ENCODE data around the gene MAPK8IP3.

Gene MAPK8IP3

DNA sequence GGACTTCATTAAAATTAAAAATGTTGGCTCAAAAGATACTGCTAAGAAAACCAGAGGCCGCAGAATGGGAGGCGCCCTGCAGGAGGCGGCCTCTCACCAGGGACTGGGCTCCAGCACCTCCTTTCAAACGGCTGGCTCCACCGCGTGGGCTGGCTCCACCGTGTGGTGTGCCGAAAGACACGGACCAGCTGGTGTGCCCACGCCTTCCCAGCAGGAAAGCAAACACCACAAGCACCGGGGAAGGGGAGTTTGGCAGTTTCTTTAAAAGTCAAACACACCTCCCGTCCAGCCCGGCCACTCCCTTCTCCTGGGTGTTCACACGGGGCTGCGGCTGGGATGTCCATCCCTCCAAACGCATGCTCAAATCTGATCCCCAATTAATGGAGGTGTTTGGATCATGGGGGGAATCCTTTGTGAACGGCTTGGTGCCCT, 106.8 kb downstream of the MAPK8IP3 start:
- DNase-seq (ENCODE audit: low read depth), result no peak

DNA sequence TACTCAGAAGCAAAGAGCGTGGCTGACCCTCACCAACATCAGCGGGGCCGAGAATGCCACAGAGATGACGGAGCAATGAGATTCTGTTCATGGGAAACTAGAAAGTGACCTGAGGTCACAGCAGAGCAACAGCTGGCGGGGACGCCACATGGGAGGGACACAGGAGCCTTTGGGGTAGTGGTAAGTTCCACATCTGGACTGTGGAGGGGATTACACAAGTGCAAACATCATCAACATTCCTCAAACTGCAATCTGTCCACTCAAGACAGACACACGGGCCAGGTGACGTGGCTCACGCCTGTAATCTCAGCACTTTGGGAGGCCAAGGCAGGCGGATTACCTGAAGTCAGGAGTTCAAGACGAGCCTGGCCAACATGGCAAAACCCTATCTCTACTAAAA, 109.5 kb downstream of the MAPK8IP3 start:
- DNase-seq (ENCODE audit: low read depth), result no peak

GRCh38 chr16:1816396-1817275, 110.6 kb downstream of the MAPK8IP3 start:
- DNase-seq (ENCODE audit: low read depth), result no peak

GRCh38 chr16:1817276-1817589, 111.2 kb downstream of the MAPK8IP3 start:
- DNase-seq (ENCODE audit: low read depth), result no peak

- DNase-seq (ENCODE audit: low read depth), result no peak
Observed at GRCh38 chr16:1817716-1818115, 111.7 kb downstream of the MAPK8IP3 start.

DNA sequence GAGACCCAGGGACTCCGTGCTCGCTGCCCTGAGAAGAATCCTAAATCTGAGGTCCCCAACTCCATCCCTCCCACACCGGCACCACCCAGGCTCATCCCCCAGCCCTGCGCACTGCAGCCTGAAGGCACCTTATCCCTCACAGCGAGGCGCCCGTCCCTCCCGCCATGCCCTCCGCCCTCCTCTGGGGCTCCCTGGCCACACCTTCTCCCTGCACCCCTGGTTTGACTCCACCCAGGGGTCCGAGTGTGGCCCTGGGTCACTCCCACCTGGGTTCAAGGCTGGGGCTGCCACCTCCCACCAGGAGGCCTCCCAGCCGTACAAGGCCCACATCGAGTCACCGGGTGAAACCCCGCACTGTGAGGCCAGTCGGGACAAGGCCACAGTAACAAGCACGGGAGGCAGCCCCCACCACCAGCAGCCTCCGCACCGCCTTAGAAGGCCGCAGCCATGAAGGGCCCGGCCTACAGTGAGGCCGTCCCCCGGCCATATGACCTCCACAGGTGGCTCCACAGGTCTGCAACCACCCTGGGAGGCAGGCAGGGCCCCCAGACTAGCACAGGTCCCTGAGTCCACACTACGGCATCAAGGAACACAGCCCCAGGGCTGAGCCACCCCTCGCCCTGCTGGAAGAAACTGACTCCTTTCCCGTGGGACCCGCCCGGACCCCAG, 112.3 kb downstream of the MAPK8IP3 start:
- DNase-seq (ENCODE audit: low read depth), result no peak

DNA sequence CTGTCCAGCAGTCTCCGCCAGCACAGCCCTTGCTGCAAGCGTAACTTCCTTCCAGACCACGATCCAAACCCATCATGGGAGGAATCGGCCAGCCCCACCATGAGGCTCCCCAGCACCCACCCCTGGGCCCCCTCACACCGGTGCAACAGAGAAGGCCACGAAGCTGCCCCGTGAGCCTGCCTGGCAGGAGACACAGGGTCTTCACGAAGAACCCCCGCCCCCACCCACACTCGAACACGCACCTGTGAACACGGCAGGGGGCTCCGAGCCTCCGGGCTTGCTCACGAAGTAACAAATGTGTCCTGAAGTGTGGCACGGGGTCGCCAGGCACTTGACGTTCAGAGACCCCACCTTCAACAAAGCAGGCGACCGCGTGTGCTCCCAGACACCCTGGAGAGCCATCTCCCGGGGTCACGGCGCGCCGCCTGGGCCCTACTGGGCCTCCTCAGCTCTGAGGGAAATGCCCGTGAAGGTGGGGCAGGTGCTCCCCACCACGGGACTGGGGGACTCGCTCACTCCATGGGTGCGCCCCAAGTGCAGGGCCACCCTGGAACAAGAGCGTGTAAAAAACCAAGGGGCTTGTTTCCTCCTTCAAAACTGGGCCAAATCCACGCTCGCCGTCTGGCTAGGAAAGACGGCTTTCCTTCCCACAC, 113.0 kb downstream of the MAPK8IP3 start:
- no peak for DNase-seq (ENCODE audit: low read depth)

- DNase-seq (ENCODE audit: low read depth), result no peak
Observed at GRCh38 chr16:1819611-1820010, 113.6 kb downstream of the MAPK8IP3 start.
